ENCODE results near the gene ATP6V1C2. TPM values are rescaled to one million over a fixed set of nuclear protein-coding genes. Genes with fewer than 3 reads are reported as not detected.
A peak's percentile ranks its signal among the peaks of the same experiment; 100 is the strongest.

The ATP6V1C2 gene, protein sequence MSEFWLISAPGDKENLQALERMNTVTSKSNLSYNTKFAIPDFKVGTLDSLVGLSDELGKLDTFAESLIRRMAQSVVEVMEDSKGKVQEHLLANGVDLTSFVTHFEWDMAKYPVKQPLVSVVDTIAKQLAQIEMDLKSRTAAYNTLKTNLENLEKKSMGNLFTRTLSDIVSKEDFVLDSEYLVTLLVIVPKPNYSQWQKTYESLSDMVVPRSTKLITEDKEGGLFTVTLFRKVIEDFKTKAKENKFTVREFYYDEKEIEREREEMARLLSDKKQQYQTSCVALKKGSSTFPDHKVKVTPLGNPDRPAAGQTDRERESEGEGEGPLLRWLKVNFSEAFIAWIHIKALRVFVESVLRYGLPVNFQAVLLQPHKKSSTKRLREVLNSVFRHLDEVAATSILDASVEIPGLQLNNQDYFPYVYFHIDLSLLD
- total RNA-seq (ENCODE audit: unreplicated experiment): not detected
- long read RNA-seq: 0 reads

DNA sequence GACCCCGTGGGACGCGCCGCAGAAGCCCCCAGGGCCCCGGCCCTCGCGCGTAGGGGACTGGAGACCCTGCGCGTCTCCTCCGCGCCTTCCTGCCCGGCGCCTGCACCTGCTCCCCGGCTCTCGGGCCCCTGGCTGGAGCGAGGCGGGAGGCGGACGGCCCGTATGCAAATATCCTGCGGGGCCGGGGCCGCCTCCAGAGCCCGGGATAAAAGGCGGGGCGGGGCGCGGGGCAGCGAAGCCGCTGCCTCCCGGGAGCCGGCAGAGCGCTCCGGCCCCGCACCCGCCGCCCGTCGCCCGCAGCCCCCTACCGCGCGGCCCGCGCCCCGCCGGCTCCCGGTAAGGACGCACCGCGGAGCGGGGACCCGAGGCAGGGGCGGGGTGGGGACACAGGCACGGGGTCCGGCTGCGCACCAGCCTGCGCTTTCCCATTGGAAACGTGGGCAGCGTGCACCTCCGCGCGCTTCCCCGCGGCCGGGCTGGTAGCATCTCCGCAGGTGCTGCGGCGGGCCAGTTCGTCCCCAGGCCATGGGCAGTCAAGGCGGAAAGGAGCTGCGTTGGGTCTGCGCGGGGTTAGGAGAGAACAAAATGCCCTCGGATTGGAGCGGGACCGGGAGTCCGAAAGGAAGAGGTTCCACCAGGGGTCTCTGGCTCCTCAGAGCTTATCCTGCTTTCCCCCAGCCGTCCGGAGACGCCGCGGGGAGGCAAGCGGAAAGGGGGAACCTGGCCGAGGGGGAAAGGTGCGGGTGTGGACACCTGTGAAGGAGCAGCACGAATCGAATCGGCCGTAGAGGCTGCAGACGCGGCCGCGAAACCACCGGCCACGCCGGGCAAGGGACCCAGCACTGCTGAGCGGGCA is at the start of gene ATP6V1C2:
TSS of gene ATP6V1C2 (plus strand) at position 235 of the 856 bp plus-strand sequence. CDS start 1,220 bp downstream, outside the sequence.
- Mint-ChIP-seq H3K4me1 (ENCODE audit: unreplicated experiment) (peaks cover 12% of the 10 kb centered on the region), H3K4me3 (ENCODE audit: unreplicated experiment) (peak within 1 kb of the TSS; percentile 80), H3K27ac (ENCODE audit: unreplicated experiment) (no peak within 1 kb of the TSS), H3K36me3 (ENCODE audit: low read depth, unreplicated experiment) (peaks cover 7% of the 10 kb centered on the region), H3K27me3 (ENCODE audit: unreplicated experiment) (peaks cover 17% of the 10 kb centered on the region), H3K9me3 (ENCODE audit: unreplicated experiment) (no peaks in the 10 kb centered on the region)
- peak; percentile 51 for DNase-seq (ENCODE audit: low spot score)
- TF ChIP-seq, protein P1, sequence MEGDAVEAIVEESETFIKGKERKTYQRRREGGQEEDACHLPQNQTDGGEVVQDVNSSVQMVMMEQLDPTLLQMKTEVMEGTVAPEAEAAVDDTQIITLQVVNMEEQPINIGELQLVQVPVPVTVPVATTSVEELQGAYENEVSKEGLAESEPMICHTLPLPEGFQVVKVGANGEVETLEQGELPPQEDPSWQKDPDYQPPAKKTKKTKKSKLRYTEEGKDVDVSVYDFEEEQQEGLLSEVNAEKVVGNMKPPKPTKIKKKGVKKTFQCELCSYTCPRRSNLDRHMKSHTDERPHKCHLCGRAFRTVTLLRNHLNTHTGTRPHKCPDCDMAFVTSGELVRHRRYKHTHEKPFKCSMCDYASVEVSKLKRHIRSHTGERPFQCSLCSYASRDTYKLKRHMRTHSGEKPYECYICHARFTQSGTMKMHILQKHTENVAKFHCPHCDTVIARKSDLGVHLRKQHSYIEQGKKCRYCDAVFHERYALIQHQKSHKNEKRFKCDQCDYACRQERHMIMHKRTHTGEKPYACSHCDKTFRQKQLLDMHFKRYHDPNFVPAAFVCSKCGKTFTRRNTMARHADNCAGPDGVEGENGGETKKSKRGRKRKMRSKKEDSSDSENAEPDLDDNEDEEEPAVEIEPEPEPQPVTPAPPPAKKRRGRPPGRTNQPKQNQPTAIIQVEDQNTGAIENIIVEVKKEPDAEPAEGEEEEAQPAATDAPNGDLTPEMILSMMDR (IDR thresholded peaks at IDR 0.05; ENCODE audit: unreplicated experiment): no peak

DNA sequence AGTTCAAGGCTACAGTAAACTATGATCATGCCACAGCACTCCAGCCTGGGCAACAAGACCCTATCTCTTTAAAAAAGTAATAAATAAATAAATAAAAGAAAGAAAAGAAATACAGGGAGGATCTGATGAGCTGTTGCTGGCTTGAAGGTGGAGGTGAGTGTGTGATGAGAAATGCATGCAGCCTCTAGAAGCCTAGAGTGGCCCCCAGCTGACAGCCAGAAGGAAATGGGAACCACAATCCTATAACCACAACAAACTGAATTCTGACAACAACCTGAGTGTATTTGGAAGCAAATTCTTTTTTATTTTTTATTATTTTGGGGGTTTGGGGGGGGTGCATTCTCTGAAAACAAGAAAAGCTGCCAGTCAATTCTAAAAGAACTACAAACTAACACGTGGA is 46.3 kb upstream of the ATP6V1C2 start:
- Mint-ChIP-seq H3K4me1 (ENCODE audit: unreplicated experiment) (no peaks in the 10 kb centered on the region), H3K36me3 (ENCODE audit: low read depth, unreplicated experiment) (peaks cover 3% of the 10 kb centered on the region), H3K9me3 (ENCODE audit: unreplicated experiment) (no peaks in the 10 kb centered on the region), H3K4me3 (ENCODE audit: unreplicated experiment) (no peak overlapping the region), H3K27me3 (ENCODE audit: unreplicated experiment) (no peaks in the 10 kb centered on the region), H3K27ac (ENCODE audit: unreplicated experiment) (no peak overlapping the region)
- TF ChIP-seq, protein P1 (IDR thresholded peaks at IDR 0.05; ENCODE audit: unreplicated experiment): no peak
- no peak for DNase-seq (ENCODE audit: low spot score)

DNA sequence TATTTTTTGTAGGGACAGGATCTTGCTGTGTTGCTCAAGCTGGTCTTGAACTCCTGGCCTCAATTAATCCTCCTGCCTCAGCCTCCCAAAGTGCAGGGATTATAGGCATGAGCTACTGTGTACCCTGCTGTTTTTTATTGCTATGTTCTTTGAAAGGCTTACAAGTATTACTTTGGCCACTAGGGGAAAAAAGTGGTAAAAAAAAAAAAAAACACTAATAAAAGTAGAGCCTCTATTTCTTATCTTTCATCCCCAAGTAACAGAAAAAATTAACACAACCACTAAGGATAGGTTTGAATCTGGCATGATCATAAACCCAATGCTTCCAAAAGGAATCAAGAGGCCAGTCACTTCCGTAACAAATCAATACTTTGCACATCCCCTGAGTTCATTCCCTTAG is 43.2 kb upstream of the ATP6V1C2 start:
- no peak overlapping the region for H3K27ac Mint-ChIP-seq (ENCODE audit: unreplicated experiment)
- no peak overlapping the region for H3K4me3 Mint-ChIP-seq (ENCODE audit: unreplicated experiment)
- no peaks in the 10 kb centered on the region for H3K4me1 Mint-ChIP-seq (ENCODE audit: unreplicated experiment)
- no peaks in the 10 kb centered on the region for H3K9me3 Mint-ChIP-seq (ENCODE audit: unreplicated experiment)
- TF ChIP-seq, protein P1 (IDR thresholded peaks at IDR 0.05; ENCODE audit: unreplicated experiment): peak; percentile 75
- no peak for DNase-seq (ENCODE audit: low spot score)
- peaks cover 3% of the 10 kb centered on the region for H3K36me3 Mint-ChIP-seq (ENCODE audit: low read depth, unreplicated experiment)
- H3K27me3 Mint-ChIP-seq (ENCODE audit: unreplicated experiment): no peaks in the 10 kb centered on the region

DNA sequence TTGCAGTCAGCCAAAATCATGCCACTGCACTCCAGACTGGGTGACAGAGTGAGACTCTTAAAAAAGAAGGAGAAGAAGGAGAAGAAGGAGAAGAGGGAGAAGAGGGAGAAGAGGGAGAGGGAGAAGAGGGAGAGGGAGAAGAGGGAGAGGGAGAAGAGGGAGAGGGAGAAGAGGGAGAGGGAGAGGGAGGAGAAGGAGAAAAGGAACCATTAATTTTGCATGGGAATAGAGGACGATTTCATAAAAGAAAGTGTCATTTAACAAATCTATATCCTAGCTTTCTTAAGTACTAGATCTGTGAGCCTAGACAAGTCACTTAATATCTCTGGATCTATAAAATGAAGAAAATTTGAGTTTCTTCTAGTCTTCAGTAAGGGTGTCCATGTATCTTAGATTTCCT is 41.2 kb upstream of the ATP6V1C2 start:
- TF ChIP-seq, protein P1 (IDR thresholded peaks at IDR 0.05; ENCODE audit: unreplicated experiment): no peak
- no peaks in the 10 kb centered on the region for H3K27me3 Mint-ChIP-seq (ENCODE audit: unreplicated experiment)
- H3K4me1 Mint-ChIP-seq (ENCODE audit: unreplicated experiment): no peaks in the 10 kb centered on the region
- no peak overlapping the region for H3K27ac Mint-ChIP-seq (ENCODE audit: unreplicated experiment)
- H3K36me3 Mint-ChIP-seq (ENCODE audit: low read depth, unreplicated experiment): peaks cover 3% of the 10 kb centered on the region
- H3K4me3 Mint-ChIP-seq (ENCODE audit: unreplicated experiment): no peak overlapping the region
- no peaks in the 10 kb centered on the region for H3K9me3 Mint-ChIP-seq (ENCODE audit: unreplicated experiment)
- DNase-seq (ENCODE audit: low spot score): no peak
